Loucy (cell line): ENCODE results near the gene ZNF48.

Experiments used
- CTCF ChIP-seq: fragments of 200-600 bp; sonication (generic); conservative IDR thresholded peaks from 2 replicates; pipeline ENCODE4 v1.5.1; 2014; ENCODE audit warnings: mild to moderate bottlenecking, antibody characterized with exemption, low read length
- EZH2phosphoT487 ChIP-seq: fragments of 200-600 bp; IDR thresholded peaks from 2 replicates; pipeline ENCODE4 v1.6.1; 2018; ENCODE audit warnings: antibody characterized with exemption, mild to moderate bottlenecking, moderate library complexity, borderline replicate concordance

GRCh38 chr16:30447512-30448226 lies 52.4 kb downstream of the ZNF48 start:
- TF ChIP-seq CTCF, result no peak
- no peak for TF ChIP-seq EZH2phosphoT487
